ENCODE measurements around the gene SLC39A10.

GRCh38 chr2:195658541-195658890 lies 1.5 kb downstream of the SLC39A10 start:
- TF ChIP-seq CTCF (IDR thresholded peaks at IDR 0.05), result no peak
- no peak for TF ChIP-seq POLR2A (IDR thresholded peaks at IDR 0.05)
